Midbrain (tissue), 1 donor: Measurements from ENCODE around the gene FKBP1C.

ENCODE experiments used
- DNase-seq: peaks from one replicate; lab custom pipeline; 2025; lab: John Stamatoyannopoulos, UW

The FKBP1C gene

GRCh38 chr6:63261820-63262219 is 50.6 kb downstream of the FKBP1C start:
- no peak for DNase-seq
